Measurements from ENCODE around the gene DSP. TPM values are rescaled to one million over a fixed set of nuclear protein-coding genes. Genes with fewer than 3 reads are reported as not detected.

DSP gene
- total RNA-seq, 1 donor from 2014 or later: 67.5 TPM

DNA sequence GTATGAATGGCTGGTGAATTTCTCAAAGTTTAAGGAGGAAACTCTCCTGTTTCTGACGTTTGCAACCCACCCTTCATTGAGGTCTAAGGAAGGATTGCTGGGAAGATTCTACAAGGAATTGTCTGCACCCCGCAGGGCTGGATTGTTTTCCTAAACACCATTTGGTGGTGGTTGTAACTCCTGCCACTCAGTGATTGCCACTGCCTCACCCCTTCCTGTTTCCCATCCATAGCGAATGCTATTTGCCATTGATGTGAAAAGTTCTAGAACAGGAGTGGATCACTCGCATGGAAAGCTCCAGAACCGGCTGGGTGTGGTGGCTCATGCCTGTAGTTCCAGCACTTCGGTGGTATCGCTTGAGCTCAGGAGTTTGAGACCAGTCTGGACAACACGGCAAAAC is 8.7 kb upstream of the DSP start:
- DNase-seq (ENCODE audit: low spot score): no peak
- no peak for ATAC-seq

DNA sequence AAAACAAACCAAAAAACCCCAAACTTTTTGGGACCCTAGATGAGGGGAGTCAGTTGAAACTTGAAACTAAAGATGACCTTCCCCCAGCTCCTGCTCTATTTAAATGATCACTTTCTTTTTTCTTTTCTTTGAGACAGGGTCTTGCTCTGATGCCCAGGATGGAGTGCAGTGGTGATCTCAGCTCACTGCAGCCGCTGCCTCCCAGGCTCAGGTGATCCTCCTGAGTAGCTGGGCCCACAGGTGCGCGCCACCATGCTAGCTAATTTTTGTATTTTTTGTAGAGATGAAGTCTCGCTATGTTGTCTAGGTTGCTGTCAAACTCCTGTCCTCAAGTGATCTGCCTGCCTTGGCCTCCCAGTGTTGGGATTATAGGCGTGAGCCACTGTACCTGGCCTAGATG is 7.3 kb upstream of the DSP start:
- no peak for DNase-seq (ENCODE audit: low spot score)
- no peak for ATAC-seq

DNA sequence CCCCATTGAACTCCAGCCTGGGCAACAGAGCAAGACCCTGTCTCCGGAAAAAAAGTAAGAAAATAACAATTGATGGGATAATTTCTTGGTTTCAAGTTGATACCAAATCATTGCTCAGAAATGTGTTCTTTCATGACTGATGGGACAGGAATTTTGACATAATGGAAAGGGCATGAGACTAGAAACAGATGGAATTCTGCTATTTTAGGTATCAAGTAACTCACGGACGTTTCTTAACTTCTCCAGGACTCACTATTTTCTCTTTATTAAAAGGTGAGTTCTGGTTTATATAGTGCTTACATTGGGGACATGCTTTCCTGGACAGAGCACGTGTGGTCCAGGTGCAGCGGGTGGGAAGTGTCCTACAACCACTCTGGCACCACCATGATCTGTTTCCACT is 6.0 kb upstream of the DSP start:
- DNase-seq (ENCODE audit: low spot score): no peak
- ATAC-seq: no peak

DNA sequence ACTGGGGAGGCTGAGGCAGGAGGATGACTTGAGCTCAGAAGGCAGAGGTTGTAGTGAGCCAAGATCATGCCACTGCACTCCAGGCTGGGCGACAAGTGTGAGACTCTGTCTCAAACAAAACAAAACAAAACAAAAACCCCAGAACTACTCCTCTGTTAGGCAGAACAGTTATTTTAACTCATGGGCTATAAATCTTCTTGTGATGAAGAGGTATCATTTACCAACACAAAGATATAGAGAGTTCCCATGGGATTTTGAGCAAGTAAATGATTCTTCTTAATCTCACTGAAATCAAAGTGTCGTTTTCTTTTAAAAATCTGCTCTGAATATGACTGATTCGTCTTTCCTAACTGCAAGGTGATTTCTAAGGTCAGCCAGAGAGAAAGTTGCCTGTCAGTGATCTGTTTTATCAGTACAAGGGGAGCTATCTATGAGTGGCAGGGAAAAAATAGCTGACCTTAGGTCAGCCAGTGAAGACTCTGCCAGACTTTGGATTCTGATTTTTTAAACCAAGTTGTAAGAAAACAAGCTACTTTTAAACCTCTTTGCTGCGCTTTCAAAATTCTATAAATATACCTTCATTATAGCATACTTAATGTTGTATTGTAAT is 3.8 kb upstream of the DSP start:
- no peak for DNase-seq (ENCODE audit: low spot score)
- ATAC-seq: no peak

DNA sequence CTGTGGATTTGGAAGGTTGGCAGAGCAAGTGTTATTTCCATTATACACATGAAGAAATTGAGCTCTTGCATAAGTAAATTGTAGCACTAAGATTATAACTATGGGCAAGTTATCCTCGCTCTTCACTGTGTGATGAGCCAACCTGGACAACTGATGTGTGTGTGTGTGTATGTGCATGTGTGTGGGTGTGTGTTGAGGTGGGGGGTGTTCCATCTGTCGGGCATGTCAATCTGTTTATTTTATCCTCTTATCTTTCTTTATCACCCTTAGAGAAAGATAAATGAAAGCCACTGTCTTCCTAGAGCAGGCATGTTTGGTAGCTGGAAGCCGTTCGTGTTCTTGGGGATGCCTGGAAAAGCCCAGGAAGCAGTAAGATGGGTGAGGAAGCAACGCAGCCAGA is 3.0 kb upstream of the DSP start:
- DNase-seq (ENCODE audit: low spot score) (no peak), ATAC-seq (no peak)

DNA sequence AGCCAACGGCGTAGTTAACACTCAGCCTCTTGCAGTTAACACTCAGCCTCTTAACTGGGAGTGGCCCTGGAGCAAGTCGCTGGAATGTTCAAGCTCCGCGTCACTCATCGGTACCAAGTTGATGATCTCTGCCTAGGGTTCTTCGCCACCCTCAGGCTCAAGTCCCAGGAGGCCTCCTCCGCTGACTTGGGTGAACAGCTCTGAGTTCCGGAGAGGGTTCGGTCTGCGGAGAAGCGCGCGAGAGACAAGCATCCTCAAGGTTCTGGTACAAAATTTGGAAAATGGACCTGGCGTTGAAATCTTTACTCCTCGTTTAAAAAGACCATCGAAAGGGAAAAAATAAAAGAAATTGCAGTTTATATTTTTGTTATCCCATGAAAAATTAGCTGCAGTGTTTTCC is 876 bp upstream of the DSP start:
- ATAC-seq: no peak
- DNase-seq (ENCODE audit: low spot score): no peak

DNA sequence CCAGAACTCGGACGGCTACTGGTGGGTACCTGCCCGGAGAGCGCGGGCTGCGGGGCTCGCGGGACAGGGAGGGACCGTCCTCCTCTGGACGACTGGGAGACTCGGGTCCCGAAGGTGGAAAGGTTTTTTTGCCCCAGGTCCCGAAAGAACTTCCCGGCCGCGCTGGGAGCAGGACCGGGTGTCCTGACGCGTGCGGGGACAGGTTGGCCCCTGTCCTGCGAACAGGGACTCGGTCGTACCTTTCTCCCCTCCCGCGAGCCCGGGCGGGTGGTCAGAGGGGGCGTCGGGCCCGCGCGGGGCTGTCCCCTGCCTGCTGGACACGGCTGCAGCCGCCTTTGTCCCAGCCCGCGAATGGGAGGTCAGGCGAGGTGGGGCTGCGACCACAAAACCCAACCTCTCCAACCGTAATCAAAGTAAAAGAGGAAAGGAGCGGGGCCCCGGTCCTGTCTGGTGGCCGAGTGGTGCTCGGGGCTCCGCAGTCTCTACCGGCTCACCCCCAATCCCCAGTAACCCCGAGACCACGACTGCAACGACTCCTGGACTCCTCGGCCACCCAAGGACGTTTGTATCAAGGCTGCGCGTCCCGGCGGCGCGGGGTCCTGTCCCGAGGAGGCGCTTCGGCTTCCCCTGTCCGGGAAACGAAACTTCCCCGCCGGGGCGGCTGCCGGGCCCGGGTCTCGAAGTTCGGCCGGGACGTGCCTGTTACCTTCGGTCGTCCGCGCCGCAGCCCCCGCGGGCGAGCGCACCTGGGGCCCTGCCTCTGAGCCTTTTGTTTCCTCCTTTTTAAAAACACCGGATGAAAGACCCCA is 798 bp downstream of the DSP start:
- peak; percentile 39 for ATAC-seq
- peak; percentile 57 for DNase-seq (ENCODE audit: low spot score)

DNA sequence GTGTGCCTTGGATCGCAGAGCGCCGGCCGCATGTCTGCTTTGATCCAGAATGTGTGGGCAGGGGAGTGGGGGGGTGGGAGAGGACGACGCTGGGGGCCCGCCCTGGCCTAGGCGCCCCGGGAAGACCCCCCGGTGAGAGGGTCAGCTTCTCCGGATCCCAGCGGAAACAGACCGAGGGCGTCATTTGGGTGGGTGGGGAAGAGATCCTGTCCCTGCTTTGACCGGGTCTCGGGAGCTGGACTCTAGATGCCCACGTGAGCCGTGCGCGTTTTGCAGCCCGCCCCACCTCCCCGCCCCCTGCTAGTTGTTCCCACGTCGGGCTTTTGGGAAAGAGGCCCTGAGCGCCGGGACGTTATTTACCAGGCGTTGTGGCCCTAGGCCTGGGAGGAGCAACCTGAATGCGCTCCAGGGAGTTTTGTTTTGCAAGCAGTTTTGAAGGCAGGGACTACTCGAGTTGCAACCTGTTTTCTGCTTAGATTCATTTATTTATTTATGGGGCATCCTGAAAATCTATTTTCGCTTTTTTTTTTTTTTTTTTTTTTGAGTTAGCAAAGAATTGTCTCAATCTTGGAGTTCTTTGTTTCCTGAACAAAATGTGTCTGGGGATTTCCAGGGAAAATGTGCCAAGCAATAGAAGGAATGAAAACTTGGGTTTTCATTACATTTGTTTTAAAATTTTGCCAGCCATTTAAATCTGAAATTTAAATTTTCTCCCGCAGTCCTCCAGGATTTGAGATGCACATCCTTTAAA is 1.6 kb downstream of the DSP start:
- DNase-seq (ENCODE audit: low spot score) (peak; percentile 94), ATAC-seq (peak; percentile 68)

DNA sequence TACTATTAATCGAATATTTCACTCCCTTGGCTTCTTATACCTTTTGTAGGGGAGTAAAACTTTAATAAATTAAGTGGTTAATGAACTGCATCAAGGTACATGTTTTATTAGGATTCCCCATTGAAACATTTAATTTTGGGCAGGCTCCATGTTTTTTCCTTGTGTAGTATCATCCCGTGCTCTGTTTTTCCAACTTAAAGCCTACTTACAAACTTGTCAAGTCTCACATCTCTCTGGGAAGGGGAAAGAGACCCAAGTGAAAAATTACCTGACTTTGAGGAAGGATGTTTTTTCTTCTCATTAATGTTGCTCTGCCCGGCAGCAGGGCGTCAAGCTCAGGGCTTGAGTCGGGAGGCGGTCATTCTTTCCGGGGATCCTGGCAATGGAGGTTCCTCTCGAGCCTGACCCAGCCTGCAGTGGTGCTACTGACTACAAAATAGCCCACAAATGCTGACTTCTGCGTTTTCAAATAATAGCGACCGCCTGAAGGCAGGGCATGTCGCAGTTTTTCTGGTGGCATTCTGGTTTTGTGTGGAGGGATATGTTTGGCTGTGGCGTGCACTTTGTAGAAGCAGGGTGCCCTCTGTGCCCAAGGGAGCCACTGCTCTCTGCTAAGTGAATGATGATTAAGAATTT is 2.4 kb downstream of the DSP start:
- no peak for ATAC-seq
- DNase-seq (ENCODE audit: low spot score): no peak

DNA sequence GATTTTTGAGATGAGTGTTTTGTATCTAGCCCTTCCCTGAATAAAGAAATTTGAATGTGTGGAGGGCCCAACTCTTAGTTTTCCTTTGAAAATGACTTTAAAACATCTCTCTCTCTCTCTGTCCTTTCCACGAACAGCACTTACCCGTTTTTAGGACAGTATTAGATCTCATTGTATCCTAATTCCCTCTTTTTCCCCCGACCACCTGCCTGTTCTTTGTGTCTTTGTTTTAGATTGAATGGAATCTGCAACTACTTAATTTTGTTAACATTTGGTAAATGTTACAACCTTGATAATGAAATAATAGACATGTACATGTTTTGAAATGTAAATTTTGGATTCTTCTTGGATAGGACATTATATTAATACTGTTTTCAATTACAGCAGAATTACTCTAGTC is 3.1 kb downstream of the DSP start:
- no peak for DNase-seq (ENCODE audit: low spot score)
- no peak for ATAC-seq

DNA sequence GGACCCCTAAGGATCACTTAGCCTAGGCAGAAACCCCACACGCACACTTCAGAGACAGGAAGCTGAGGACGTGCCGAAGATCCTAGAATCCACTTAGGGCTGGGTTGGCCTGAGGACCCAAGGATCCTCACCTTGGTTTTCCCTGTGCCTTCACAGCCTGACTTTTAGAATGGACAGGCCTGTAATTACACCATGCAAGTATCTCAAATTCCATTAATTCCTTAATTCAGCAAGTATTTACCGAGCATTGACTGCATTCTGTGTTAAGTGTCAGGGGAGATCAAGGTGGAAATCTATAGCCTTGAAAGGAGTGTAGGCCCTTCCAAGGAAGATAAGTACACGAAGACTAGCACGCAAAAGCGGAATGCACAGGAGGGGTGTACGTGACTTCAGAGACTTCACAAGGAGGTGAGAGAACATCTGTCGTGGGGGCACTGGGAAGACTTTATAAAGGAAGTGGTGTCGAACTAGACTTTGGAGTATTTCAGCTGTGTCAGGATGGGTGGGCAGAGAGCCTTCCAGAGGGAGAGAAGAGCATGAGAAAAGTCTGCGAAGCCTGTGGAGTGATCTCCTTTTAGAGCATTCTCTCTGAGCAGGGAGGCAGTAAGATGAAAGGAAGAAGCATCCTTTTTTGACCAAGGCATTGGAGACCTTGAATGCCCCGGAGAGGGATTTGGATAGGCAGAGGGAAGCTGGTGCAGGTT is 4.0 kb downstream of the DSP start:
- ATAC-seq (no peak), DNase-seq (ENCODE audit: low spot score) (no peak)

DNA sequence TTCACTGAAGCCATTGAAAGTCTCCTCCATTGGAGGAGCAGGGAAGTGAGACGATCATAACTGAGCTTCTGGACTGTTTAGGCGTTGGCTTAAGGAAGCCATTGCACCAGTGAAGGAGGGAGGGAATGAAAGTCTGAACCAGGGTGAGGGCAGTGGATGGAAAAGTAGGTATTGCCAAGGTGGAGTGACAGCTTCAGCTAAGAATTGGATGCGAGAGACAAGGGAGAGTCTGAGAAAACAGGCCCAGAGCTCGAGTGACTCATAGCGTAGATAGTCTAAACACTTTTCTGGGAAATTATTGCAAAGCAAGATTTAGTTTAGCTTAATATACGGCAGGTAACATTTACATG is 4.5 kb downstream of the DSP start:
- no peak for DNase-seq (ENCODE audit: low spot score)

DNA sequence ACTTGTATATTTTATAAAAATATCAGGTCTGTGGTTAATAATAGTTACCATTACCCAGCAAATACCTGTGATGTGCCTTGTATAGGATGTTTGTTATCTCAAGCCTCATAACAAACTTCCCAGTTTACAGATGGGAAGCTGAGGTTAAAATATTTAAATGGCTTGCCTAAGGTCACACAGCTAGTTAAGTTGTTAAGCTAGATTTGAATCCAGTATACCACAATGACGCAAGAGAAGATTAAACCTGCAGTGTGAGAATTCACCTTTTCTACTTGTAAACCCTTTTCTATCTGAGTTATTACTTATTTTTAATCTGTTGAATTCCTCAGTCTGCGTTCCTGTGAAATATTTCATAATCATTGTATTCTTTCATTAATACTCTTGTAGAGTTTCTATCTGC is 4.9 kb downstream of the DSP start:
- ATAC-seq: no peak
- no peak for DNase-seq (ENCODE audit: low spot score)

More for the DNA sequence above, 4.5 kb downstream of the DSP start:
- no peak for ATAC-seq

DNA sequence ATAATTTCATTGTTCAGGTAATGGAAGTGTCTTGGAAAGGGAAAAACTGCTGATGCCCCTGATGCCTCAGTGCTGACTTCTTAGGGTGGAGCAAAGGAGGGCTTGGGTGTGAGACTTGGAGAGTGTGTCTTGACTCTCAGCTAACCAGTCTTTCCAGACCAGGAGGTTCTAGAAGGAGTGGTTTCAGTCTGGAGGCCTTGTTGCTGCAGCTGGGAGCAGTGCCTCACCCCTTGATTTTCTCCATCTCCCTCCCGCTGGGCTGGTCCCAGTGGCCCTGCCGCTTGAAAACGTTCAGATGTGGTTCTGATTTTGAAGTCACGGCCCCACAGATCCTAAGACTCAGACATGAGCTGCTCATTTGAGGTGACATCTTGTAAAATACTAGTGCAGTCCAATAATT is 5.4 kb downstream of the DSP start:
- DNase-seq (ENCODE audit: low spot score): no peak
- no peak for ATAC-seq

DNA sequence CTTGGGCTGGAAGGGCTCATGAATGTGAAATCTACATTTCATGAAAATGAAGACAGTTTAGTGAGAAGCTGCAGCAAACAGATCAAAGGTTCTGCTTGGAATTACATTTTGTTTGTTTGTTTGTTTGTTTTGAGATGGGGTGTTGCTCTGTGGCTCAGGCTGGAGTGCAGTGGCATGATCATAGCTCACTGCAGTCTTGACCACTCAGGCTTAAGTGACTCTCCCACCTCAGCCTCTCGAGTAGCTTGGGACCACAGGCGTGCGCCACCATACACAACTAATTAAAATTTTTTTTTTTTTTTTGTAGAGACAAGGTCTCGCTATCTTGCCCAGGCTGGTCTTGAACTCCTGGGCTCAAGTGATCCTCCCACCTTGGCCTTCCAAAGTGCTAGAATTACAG is 5.8 kb downstream of the DSP start:
- ATAC-seq: no peak

DNA sequence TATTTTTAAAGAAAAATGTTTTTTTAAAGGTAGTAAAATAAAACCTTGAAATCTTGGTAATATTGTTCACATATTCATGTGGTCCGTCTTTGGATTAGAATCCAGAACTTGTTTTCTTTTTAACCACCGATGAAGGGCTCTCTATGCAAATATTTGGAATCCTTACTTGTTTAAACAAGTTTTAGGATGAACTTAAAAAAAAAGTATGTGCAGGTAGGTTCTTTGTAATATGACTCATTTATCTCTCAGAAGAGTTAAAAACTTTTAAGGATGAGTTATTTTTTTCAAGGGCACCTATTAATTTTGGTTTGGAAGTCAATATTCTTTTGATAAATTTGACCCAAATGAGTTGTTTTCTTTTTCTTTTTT is 8.9 kb downstream of the DSP start:
- no peak for DNase-seq (ENCODE audit: low spot score)
- peak; percentile 24 for ATAC-seq

More for the DNA sequence above, 5.8 kb downstream of the DSP start:
- DNase-seq (ENCODE audit: low spot score): no peak

DNA sequence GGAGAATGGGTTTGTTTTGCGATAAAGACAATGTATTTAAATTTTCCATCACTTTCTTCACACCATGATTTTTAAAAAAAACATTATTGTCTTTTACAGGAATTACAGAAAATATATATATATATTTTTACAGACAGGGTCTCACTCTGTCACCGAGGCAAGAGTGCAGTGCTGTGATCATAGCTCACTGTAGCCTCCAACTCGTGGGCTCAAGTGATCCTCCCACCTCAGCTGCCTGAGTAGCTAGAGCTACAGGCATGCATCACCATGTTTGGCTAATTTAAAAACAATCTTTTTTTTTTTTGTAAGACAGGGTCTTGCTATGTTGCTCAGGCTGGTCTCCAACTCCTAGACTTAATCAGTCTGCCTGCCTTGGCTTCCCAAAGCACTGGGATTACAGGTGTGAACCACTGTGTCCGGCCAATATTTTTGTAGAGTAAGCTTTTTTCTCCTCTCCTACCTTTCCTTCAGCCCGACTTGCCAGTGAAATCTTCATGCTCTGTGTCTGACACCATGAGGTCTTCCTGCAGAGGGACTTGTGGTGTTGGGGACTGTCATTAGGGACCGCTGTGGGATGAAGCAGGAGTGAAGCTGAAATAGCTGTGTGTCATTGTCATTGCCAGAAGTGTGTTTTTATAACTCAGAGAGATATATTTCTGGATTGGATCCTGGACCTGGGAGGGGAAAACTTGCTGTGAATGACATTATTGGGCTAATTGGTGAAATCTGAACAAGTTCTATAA is 13.2 kb downstream of the DSP start:
- DNase-seq (ENCODE audit: low spot score): no peak
- no peak for ATAC-seq

DNA sequence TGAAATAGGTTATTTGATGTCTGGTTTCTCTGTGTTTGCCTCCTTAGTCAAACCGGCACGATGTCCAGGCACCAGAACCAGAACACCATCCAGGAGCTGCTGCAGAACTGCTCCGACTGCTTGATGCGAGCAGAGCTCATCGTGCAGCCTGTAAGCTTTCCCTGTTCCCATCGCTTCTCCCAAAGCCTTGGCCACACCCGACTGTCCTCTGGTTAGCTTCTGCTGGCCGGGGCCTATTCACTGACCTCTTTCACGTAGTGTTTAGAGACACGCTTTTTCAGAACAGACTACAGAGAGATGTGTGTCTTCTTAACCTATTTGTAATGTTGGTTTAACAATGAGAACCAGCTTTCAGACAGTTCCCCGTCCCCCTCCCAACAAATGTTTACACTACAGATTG is 14.2 kb downstream of the DSP start:
- DNase-seq (ENCODE audit: low spot score): no peak
- ATAC-seq: no peak

DNA sequence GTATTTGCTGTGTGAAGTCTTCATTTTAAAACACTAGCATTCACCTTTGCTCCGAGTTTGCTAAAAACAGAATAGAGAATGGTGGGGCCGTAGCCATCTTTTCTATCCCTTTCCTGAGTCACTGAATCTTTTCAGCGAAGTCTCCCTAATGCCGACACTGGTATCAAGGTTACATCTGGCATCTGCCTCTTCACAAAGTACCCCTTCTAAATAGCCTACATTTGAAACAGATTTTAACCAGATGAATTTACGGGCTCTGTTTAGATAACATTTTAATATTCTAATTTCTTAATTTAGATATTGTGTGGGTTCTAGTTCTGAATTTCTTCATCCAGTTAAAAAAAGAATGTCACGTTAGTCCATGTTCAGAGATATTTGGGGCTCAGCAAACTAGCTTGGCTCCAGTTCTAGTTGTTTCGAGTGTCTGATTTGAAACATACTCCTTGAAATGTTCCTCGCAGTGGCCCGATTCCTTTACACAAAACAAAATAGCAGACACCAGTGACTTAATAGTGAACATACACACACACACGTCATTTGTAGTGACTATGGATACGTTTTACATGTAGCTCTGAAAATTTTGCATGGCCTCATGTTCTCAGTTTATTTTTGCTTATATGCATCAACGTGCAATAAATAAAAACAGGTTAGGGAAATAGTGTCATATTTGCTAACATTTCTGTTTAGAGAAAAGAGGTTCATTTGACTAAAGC is 15.1 kb downstream of the DSP start:
- DNase-seq (ENCODE audit: low spot score) (no peak), ATAC-seq (no peak)

DNA sequence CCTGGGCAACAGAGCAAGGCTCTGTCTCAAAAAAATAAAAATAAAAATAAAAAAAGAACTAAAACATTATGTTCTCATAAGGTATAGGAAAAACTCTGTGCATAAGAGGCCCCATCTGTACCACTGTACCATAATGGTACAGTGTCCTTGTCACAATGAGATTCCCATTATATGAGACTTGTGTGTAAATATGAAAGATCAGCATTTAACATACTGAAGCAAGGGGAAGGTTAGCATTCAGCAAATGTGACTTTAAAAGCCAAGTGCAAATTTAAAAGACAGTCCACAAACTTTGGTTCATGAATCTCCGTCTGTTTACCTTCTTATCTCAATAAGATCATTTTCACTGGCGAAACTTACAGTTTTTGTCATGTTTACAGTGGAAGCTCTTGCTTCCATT is 16.2 kb downstream of the DSP start:
- no peak for ATAC-seq
- no peak for DNase-seq (ENCODE audit: low spot score)

All from left lobe of liver (tissue), 2 donors.